HT-29 (cell line): Measurements from ENCODE around the gene GARIN1A. TPM values are rescaled to one million over a fixed set of nuclear protein-coding genes. Genes with fewer than 3 reads are reported as not detected.
"Not testable (repeated sequence)": the region's sequence is repeated elsewhere in the genome, so short reads cannot be mapped to it uniquely, and the experiment has no call there.

Source experiments
- DNase-seq: peaks from one replicate; pipeline ENCODE4 v3.0.0-alpha.2; 2015; ENCODE audit warnings: low spot score
- total RNA-seq: library from RNA; depleted of rRNA; stranded (reverse); fragments of >200 nt; shearing (Covaris generic); gene quantifications from 2 replicates; pipeline ENCODE4 v1.2.3, GENCODE V29; 2014; rRNA removed

Gene GARIN1A
- total RNA-seq, result under 0.01 and 0.86 TPM in 2 replicates

- no peak for DNase-seq
Observed at GRCh38 chr7:128671992-128672391, at the start of gene GARIN1A. Gene GARIN1A, plus strand, starts transcription at chr7:128672292. Its CDS starts 106 bp downstream, at chr7:128672398.

GRCh38 chr7:128627124-128627523 is 45.0 kb upstream of the GARIN1A start:
- not testable (repeated sequence) for DNase-seq

- DNase-seq, result not testable (repeated sequence)
Observed at GRCh38 chr7:128633915-128634314, 38.2 kb upstream of the GARIN1A start.

GRCh38 chr7:128645206-128645605 is 26.9 kb upstream of the GARIN1A start:
- not testable (repeated sequence) for DNase-seq

- not testable (repeated sequence) for DNase-seq
Observed at GRCh38 chr7:128645844-128646243, 26.2 kb upstream of the GARIN1A start.

- not testable (repeated sequence) for DNase-seq
Observed at GRCh38 chr7:128646877-128647276, 25.2 kb upstream of the GARIN1A start.

GRCh38 chr7:128651096-128651495 is 21.0 kb upstream of the GARIN1A start:
- DNase-seq, result not testable (repeated sequence)

- not testable (repeated sequence) for DNase-seq
Observed at GRCh38 chr7:128652606-128653005, 19.5 kb upstream of the GARIN1A start.

- DNase-seq, result not testable (repeated sequence)
Observed at GRCh38 chr7:128653197-128653596, 18.9 kb upstream of the GARIN1A start.

- not testable (repeated sequence) for DNase-seq
Observed at GRCh38 chr7:128654080-128654479, 18.0 kb upstream of the GARIN1A start.

- DNase-seq, result not testable (repeated sequence)
Observed at GRCh38 chr7:128654501-128654900, 17.6 kb upstream of the GARIN1A start.

- DNase-seq, result not testable (repeated sequence)
Observed at GRCh38 chr7:128658428-128658827, 13.7 kb upstream of the GARIN1A start.

GRCh38 chr7:128660596-128660995 is 11.5 kb upstream of the GARIN1A start:
- DNase-seq, result no peak

- no peak for DNase-seq
Observed at GRCh38 chr7:128661446-128661845, 10.6 kb upstream of the GARIN1A start.

GRCh38 chr7:128662091-128662490 is 10.0 kb upstream of the GARIN1A start:
- DNase-seq, result no peak

- DNase-seq, result not testable (repeated sequence)
Observed at GRCh38 chr7:128663223-128663622, 8.9 kb upstream of the GARIN1A start.

GRCh38 chr7:128665057-128665456 is 7.0 kb upstream of the GARIN1A start:
- no peak for DNase-seq

GRCh38 chr7:128666200-128666599 is 5.9 kb upstream of the GARIN1A start:
- peak; percentile 32 for DNase-seq

- DNase-seq, result no peak
Observed at GRCh38 chr7:128672927-128673517, 930 bp downstream of the GARIN1A start.

GRCh38 chr7:128673571-128673970 is 1.5 kb downstream of the GARIN1A start:
- DNase-seq, result no peak

- no peak for DNase-seq
Observed at GRCh38 chr7:128676665-128677064, 4.6 kb downstream of the GARIN1A start.

- DNase-seq, result no peak
Observed at GRCh38 chr7:128679920-128680319, 7.8 kb downstream of the GARIN1A start.

- DNase-seq, result no peak
Observed at GRCh38 chr7:128681794-128682537, 9.9 kb downstream of the GARIN1A start.
